Erythroblast (primary cell): ENCODE measurements around the gene RHBDD3.

ENCODE experiments used
- GATA1 ChIP-seq: IDR thresholded peaks from 2 replicates; pipeline ENCODE4 v1.6.1; 2011; ENCODE audit warnings: low read depth, mild to moderate bottlenecking, control low read depth, low read length, moderate library complexity
- POLR2A ChIP-seq: IDR thresholded peaks from 2 replicates; pipeline ENCODE4 v1.6.1; 2011; ENCODE audit warnings: mild to moderate bottlenecking, low read length

DNA sequence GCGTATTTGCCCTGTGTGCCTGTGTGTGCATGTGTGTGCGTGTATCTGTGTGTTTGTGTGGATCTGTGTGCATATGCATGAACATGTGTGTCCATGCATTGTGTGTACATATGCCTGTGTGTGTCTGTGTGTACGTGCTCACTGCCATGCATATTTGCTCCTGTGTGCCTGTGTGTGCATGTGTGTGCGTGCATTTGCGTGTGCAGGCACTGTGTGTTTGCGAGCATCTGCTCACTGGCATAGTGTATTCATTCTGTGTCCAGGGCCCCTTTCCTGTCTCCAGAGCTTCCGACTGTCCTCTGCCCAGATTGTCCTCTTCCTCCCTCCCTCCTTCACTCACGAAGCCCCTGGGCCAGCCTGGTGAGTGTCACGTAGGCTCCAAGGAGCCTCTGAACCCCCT lies 56.3 kb downstream of the RHBDD3 start:
- TF ChIP-seq POLR2A (no peak), GATA1 (no peak)
